GM12872 (cell line): Measurements from ENCODE around the gene ATN1.

Experiments
- CTCF ChIP-seq: IDR thresholded peaks from 3 replicates; pipeline ENCODE4 v1.5.1; 2011; ENCODE audit warnings: low read depth, mild to moderate bottlenecking, low read length, moderate library complexity; ENCODE audit not compliant: insufficient read depth

Gene ATN1

GRCh38 chr12:6915789-6916285 is 11.9 kb upstream of the ATN1 start:
- TF ChIP-seq CTCF, result no peak

GRCh38 chr12:6916426-6917200 is 11.1 kb upstream of the ATN1 start:
- TF ChIP-seq CTCF, result no peak

- TF ChIP-seq CTCF, result no peak
These were observed 10.1 kb upstream of the ATN1 start for GRCh38 chr12:6917491-6918231.

- no peak for TF ChIP-seq CTCF
These were observed 8.2 kb upstream of the ATN1 start for GRCh38 chr12:6919588-6919987.

GRCh38 chr12:6921539-6921938 is 6.2 kb upstream of the ATN1 start:
- TF ChIP-seq CTCF, result no peak

- TF ChIP-seq CTCF, result 0 out of 3 replicates have a peak, but pooled peaks have one; percentile 26
These were observed 5.5 kb upstream of the ATN1 start for GRCh38 chr12:6921996-6922946.
